Breast epithelium (tissue), 3 donors: ENCODE results near the gene PSMC4.

Experiments used
- CTCF ChIP-seq, 3 donors: fragments of 450-650 bp; IDR thresholded peaks; one replicate each; pipeline ENCODE4 v1.5.1; 2016 to 2017; ENCODE audit warnings: antibody characterized with exemption in 3 of 3, mild to moderate bottlenecking in 3 of 3, moderate library complexity in 3 of 3
- POLR2A ChIP-seq: fragments of 450-650 bp; IDR thresholded peaks from one replicate; pipeline ENCODE4 v1.6.1; 2016; ENCODE audit warnings: antibody characterized with exemption, mild to moderate bottlenecking, moderate library complexity

DNA sequence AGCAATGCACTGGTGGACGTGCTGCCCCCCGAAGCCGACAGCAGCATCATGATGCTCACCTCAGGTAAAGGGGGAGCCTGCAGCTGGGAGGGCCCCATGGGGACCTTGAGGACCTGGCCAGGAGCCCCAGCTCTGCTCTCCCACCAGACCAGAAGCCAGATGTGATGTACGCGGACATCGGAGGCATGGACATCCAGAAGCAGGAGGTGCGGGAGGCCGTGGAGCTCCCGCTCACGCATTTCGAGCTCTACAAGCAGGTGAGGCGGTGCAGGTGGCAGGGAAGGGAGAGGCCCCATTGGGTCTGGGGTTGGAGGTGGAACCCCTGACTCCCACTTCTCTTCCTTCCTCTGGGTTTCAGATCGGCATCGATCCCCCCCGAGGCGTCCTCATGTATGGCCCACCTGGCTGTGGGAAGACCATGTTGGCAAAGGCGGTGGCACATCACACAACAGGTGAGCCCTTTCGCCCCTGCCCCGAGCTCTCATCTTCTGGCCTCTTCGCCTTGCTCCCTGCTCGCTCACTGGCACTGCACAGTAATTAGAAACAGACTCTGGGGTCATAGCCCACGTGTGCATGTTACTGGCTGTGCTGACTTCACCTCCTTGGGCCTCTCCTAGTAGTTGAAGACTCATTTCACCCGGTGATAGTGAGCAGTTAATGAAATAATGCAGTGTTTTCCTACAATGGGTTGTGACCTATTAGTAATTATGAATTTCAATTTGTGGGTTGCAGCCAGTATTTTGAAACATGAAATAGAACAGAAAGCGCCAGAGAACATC lies 3.6 kb downstream of the PSMC4 start:
- no peak for TF ChIP-seq POLR2A
- no peak for TF ChIP-seq CTCF (IDR thresholded peaks at IDR 0.05)
